GM18526 (cell line): ENCODE results near the gene SDK1.

Experiments
- POLR2A ChIP-seq: IDR thresholded peaks from 3 replicates; pipeline ENCODE4 v1.6.1; 2011; ENCODE audit not compliant: insufficient read length; ENCODE audit errors: extremely low read depth

SDK1 gene

DNA sequence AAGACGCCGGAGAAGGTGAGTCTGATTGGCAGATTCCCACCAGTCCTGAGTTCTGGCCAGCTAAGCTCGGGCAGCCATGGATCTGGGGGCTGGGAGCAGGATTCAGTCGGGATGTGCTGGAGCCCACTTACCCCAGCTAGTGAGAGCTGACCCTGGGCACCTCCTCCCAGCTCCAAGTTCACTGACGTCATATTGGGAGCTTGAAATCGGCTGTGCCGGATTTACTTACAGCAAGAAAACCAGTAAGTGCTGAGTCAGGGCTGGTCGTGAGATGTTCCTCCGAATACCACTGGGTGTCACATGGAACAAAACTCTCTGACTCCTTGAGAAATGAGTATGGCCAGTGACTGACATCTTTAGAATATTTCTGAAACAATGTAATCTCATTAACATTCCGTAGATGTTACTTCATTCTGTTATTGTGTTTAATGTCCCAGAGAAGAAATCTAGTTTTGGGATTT is 621.2 kb downstream of the SDK1 start:
- no peak for TF ChIP-seq POLR2A

DNA sequence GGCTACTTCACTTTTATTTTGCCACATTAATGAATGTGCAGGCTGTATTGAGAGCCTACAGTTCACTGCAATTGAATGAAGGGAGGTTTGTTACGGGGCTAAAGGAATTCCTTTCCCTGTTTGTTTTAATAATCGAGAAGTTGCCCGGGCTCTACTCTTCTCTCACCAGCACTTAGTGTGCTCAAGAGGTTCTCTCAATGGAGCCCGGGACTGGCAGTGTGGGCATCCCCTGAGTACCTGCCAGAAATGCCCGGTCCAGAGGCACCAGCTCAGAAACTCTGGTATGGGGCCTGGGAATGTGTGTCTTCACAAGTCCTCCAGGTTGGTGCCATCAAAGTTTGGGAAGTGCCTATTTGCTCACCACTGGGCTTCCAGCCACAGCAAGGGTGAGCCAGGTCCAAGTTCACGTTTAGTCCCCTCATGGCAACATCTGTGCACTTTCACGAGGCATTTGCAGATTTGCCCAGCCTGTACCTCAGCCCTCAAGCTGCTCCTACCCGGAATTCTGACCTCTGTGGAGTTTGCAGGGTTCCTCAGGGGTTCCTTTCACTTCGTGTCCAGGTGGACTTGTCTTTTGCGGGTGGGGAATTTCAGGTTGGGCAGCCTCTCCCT is 622.4 kb downstream of the SDK1 start:
- no peak for TF ChIP-seq POLR2A

DNA sequence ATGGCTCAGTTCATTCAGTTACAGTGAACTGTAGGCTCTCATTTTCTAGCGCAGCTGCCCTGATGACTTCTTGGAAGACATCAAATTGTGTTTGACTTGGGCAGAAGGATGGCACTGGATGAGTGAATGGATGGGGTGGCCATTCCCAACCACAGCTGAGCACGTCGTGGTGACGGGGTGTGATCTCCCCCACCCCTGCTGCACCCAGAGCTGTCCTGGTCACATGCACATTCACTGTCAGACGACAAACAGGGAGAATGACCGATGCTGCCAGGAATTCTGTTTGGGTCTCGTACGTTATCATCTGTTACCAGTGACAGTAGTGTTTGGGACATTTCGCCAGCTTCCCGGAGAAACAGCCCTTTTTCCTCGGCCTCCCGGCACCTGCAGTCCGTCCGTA is 623.2 kb downstream of the SDK1 start:
- TF ChIP-seq POLR2A = no peak

- TF ChIP-seq POLR2A = no peak
Observed at GRCh38 chr7:3927446-3928110, 626.5 kb downstream of the SDK1 start.

DNA sequence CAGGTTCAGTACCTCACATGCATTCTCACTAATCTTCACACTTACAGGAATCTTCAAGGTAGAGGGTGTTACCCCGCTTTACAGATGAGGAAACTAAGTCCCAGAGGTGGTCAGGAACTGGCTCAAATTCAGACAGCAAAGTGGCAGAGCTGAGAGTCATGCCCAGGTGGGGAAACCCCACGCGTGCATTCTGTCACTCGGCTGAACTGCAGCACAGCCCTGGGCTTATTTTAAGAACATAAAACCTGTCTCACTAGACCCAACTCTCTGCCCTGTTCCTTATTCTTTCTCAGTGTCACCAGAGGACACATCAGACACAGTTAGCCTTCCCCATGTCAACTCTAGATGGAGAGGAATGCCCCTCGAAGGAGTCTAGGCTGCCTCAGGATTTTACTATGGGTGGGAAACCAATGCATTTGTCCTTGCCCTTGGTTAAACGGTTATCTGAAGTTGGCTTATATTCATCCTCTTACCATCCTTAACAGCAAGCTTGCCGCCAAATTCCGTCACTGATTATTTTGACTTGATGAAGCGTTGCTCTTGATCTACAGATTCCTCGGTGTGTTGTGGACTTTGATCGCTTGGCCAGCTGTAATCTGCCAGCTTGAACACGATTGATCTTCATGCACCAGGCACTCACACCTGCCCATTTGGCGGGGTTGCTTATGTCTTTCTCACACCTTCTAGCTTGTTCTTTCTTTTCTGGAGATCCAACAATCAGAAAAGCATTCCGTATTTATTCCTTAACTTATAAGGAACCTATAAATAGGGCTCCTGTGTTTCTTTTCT is 627.9 kb downstream of the SDK1 start:
- no peak for TF ChIP-seq POLR2A

GRCh38 chr7:3931843-3932242 is 630.8 kb downstream of the SDK1 start:
- TF ChIP-seq POLR2A = no peak

DNA sequence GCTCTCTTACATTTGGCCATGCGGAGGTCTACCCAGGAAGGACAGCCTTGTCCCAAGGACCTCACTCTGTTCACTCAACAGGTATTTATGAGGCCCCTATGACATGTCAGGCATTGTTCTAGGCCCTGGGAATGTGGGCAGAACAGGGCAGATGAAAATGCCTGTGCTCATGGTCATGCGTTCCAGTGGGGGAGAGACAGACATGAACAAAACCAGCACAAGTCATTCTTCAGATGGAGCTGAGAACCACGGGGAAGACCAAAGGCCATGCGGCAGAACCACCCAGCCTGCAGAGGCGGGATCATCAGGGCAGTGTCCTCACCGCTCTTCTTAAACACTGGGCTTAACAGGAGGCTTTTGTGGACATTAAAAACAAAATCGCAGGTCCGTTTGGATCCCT is 636.1 kb downstream of the SDK1 start:
- no peak for TF ChIP-seq POLR2A

GRCh38 chr7:3937605-3938004 is 636.6 kb downstream of the SDK1 start:
- no peak for TF ChIP-seq POLR2A

DNA sequence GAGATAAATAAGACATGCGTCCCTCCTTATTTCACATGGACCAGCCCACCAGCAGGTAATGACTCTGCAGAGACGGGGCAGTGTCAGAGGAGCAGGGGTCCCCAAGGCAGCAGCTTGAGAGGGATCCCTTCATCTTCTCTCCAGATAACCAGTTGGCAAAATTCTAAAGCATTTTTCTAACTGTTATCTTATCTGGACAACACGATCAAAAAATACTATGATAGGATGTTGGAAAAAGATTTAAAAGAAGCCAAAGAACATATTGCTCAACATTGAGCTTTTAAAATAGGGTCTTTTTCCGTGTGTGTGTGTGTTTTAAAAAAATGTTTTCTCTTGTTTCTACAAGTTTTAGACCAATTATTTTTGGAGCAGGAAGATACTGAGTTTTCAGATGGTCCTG is 641.2 kb downstream of the SDK1 start:
- no peak for TF ChIP-seq POLR2A

- TF ChIP-seq POLR2A = no peak
Observed at GRCh38 chr7:3942816-3943745, 642.0 kb downstream of the SDK1 start.

DNA sequence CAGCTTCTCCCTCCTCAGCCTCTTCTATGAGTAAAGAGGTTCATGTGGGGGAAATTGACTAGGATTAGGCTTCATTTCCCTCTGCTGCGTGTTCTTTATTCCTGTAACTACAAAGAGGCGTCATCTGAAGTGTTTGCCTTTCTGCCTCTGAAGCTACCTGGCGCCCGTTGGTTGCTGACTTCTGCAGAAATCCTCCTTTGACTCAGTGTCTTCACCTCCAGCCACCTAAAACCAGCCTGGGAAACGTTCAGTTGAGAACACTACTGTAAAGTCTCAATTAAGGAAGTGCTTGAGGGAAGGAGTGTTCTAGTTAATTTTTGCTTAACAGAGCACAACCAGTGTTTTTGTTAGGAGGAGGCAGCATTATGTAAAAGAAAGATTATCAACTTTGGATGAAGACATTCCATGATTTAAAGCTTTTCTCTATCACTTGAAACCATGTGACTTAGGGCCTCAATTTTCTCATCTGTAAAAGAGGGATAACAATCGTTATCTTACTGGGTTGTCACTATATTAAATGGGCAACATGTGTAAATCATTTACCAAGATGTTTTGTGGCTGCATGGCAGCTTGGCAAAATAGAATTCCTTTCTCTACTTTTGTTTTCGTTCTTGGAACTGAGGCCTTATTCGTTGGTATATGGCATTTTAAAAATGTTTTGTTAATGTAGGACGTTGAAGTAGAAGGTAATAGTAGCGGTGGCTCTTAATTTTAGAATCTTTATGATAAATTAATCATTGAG is 642.9 kb downstream of the SDK1 start:
- TF ChIP-seq POLR2A = no peak

DNA sequence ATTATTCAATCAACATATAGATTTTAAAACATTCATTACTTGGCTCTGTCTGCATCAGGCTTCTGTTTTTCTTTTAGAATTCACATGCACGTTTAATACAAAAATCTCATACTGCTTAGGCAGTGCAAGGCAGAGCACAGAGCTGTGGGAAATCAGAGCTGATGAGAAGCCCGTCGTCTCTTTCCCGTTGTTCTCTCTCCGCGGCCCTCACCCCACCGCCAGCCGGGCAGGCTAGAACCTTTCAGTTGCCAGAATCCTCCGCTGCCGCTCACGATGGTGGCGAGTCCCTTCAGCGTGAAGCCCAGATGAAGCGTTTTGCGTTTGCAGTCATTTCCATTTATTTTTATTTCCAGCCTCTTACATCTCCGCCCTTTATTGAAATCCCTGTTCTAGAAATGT is 648.2 kb downstream of the SDK1 start:
- TF ChIP-seq POLR2A = no peak

- TF ChIP-seq POLR2A = no peak
Observed at GRCh38 chr7:3950249-3950648, 649.2 kb downstream of the SDK1 start.

DNA sequence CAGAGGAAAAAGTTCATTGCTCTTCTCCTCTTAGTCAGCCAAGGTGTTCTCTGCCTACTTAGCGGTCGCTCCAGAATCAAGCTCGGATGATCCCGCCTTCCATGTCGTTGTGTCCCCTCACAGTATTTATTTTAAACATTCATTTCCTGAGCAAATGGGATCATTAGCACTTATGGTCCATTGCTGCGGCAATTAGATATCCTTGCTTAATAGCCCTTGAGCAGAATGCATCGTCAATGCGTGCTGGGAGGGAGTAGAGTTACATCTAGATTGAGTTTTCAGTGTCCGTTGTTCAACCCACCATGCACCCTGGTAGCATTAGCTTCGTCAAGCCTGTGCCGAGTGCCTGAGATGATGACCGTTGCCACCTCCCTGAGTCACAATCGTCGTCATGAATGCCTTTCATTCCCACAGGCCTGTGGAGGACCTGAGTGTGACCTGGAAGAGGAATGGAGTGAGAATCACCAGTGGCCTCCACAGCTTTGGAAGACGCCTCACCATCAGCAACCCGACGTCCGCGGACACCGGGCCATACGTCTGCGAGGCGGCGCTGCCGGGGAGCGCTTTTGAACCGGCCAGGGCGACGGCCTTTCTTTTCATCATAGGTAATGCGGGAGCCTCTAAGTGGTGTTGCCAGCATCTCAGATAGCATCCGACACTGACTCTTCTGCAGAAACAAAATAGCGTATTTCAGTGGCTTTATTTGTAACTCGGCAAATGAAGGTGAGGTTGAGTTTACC is 650.4 kb downstream of the SDK1 start:
- TF ChIP-seq POLR2A = no peak

DNA sequence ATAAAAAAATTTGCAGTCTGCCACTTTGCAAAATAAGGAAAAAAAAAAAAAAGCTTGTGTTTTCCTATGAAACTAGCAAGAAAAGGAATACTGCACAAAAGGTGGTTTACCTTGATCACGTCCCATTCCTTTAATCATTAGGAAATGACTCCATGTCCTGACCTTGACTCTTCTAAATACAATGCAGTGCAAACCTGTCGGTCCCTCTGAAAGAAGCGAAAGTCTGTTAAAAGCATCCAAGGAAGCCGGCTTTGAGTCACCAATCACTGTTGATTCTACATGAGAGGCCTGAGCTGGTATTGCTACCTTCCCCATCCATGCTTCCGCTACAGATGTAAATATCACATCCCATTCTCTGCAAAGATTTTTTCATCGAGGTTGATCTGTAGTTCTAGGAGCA is 652.1 kb downstream of the SDK1 start:
- no peak for TF ChIP-seq POLR2A
